ENCODE measurements around the gene PRCD.
"Not testable (repeated sequence)": the region's sequence is repeated elsewhere in the genome, so short reads cannot be mapped to it uniquely, and the experiment has no call there.

Gene PRCD

GRCh38 chr17:76558198-76559095 lies 18.6 kb downstream of the PRCD start:
- peak; percentile 22 for DNase-seq

GRCh38 chr17:76559460-76559859 lies 19.6 kb downstream of the PRCD start:
- not testable (repeated sequence) for DNase-seq

GRCh38 chr17:76560036-76560876 lies 20.4 kb downstream of the PRCD start:
- peak; percentile 52 for DNase-seq

- DNase-seq: peak; percentile 40
Observed at GRCh38 chr17:76560877-76561221, 21.0 kb downstream of the PRCD start.

- DNase-seq: no peak
Observed at GRCh38 chr17:76561332-76561731, 21.5 kb downstream of the PRCD start.

- no peak for DNase-seq
Observed at GRCh38 chr17:76561799-76562268, 22.0 kb downstream of the PRCD start.

GRCh38 chr17:76562734-76563148 lies 22.9 kb downstream of the PRCD start:
- DNase-seq: no peak

- peak; percentile 15 for DNase-seq
Observed at GRCh38 chr17:76563359-76563758, 23.5 kb downstream of the PRCD start.

- peak; percentile 46 for DNase-seq
Observed at GRCh38 chr17:76564991-76565727, 25.3 kb downstream of the PRCD start.

GRCh38 chr17:76565728-76566612 lies 26.1 kb downstream of the PRCD start:
- no peak for DNase-seq

- no peak for DNase-seq
Observed at GRCh38 chr17:76566613-76566943, 26.7 kb downstream of the PRCD start.

GRCh38 chr17:76566988-76567431 lies 27.2 kb downstream of the PRCD start:
- no peak for DNase-seq

GRCh38 chr17:76567634-76568432 lies 28.0 kb downstream of the PRCD start:
- DNase-seq: peak; percentile 23

GRCh38 chr17:76568811-76569221 lies 29.0 kb downstream of the PRCD start:
- no peak for DNase-seq

GRCh38 chr17:76569607-76570279 lies 29.9 kb downstream of the PRCD start:
- DNase-seq: no peak

GRCh38 chr17:76570457-76570856 lies 30.6 kb downstream of the PRCD start:
- no peak for DNase-seq

GRCh38 chr17:76570877-76571471 lies 31.1 kb downstream of the PRCD start:
- DNase-seq: no peak

GRCh38 chr17:76572201-76572910 lies 32.5 kb downstream of the PRCD start:
- no peak for DNase-seq

GRCh38 chr17:76573096-76573495 lies 33.3 kb downstream of the PRCD start:
- DNase-seq: no peak

All from inflammatory macrophage treated with lipopolysaccharide for 4 hours (primary cell).